ENCODE data around the gene IL3RA. TPM values are rescaled to one million over a fixed set of nuclear protein-coding genes. Genes with fewer than 3 reads are reported as not detected.
"Not testable (repeated sequence)": the region's sequence is repeated elsewhere in the genome, so short reads cannot be mapped to it uniquely, and the experiment has no call there.

The IL3RA gene
- total and polyA plus RNA-seq, 5 experiments from 2014 or later = 0.14 to 0.36 (median 0.24) TPM; not detected in 2

GRCh38 chrX:1336948-1337779 lies 579 bp downstream of the IL3RA start:
- H3K27ac Mint-ChIP-seq = peak overlapping the region in 7 of 10 donors; percentile 9 to 83 (median 70)
- peaks cover 0 to 12% (median 0%) of the 10 kb centered on the region in 9 donors for H3K9me3 Mint-ChIP-seq
- H3K36me3 Mint-ChIP-seq = peaks cover 0 to 5% (median 2%) of the 10 kb centered on the region in 3 donors
- H3K27me3 Mint-ChIP-seq = peaks cover 0 to 8% (median 2%) of the 10 kb centered on the region in 5 donors
- POLR2A ChIA-PET = no interaction called here
- ATAC-seq (peak; percentile 33 to 37), DNase-seq (peak in 1 of 10 donors; percentile 7)
- H3K4me1 Mint-ChIP-seq = peaks cover 8 to 29% (median 14%) of the 10 kb centered on the region in 4 donors
- H3K4me3 Mint-ChIP-seq = peak overlapping the region; percentile 77 to 95 (median 82)

- peaks cover 4 to 7% (median 6%) of the 10 kb centered on the region in 4 donors for H3K4me1 Mint-ChIP-seq
- POLR2A ChIA-PET = no interaction called here
- H3K9me3 Mint-ChIP-seq = peaks cover 0 to 9% (median 0%) of the 10 kb centered on the region in 9 donors
- peaks cover 0 to 5% (median 2%) of the 10 kb centered on the region in 3 donors for H3K36me3 Mint-ChIP-seq
- H3K4me3 Mint-ChIP-seq = no peak overlapping the region
- DNase-seq = no peak
- no peak overlapping the region for H3K27ac Mint-ChIP-seq
- ATAC-seq = no peak
- peaks cover 0 to 3% (median 0%) of the 10 kb centered on the region in 5 donors for H3K27me3 Mint-ChIP-seq
Observed at GRCh38 chrX:1341545-1342184, 5.1 kb downstream of the IL3RA start.

- H3K4me1 Mint-ChIP-seq, H3K9me3 Mint-ChIP-seq, H3K27me3 Mint-ChIP-seq, H3K4me3 Mint-ChIP-seq, POLR2A ChIA-PET, ATAC-seq, DNase-seq, H3K36me3 Mint-ChIP-seq: not testable (repeated sequence)
- H3K27ac Mint-ChIP-seq = peak overlapping the region in 2 of 10 donors; percentile 29 to 90
Observed at GRCh38 chrX:1349606-1350005, 13.0 kb downstream of the IL3RA start.

- H3K4me3 Mint-ChIP-seq = no peak overlapping the region
- H3K27ac Mint-ChIP-seq = peak overlapping the region in 1 of 10 donors; percentile 53
- DNase-seq (no peak), ATAC-seq (no peak)
- H3K36me3 Mint-ChIP-seq = peaks cover 0 to 3% (median 0%) of the 10 kb centered on the region in 3 donors
- H3K9me3 Mint-ChIP-seq = peaks cover 0 to 3% (median 0%) of the 10 kb centered on the region in 9 donors
- POLR2A ChIA-PET = no interaction called here
- H3K4me1 Mint-ChIP-seq = peaks cover 4 to 13% (median 9%) of the 10 kb centered on the region in 4 donors
- no peaks in the 10 kb centered on the region for H3K27me3 Mint-ChIP-seq
Observed at GRCh38 chrX:1351981-1352714, 15.6 kb downstream of the IL3RA start.

- Mint-ChIP-seq H3K27ac (peak overlapping the region in 6 of 10 donors; percentile 56 to 95 (median 63)), H3K9me3 (peaks cover 0 to 3% (median 0%) of the 10 kb centered on the region in 9 donors), H3K36me3 (peaks cover 3 to 20% (median 15%) of the 10 kb centered on the region in 3 donors), H3K4me1 (peaks cover 4 to 13% (median 8%) of the 10 kb centered on the region in 4 donors), H3K4me3 (peak overlapping the region in 1 of 10 donors; percentile 45), H3K27me3 (no peaks in the 10 kb centered on the region)
- POLR2A ChIA-PET = no interaction called here
- DNase-seq = no peak
- no peak for ATAC-seq
Observed at GRCh38 chrX:1354036-1355019, 17.7 kb downstream of the IL3RA start.

GRCh38 chrX:1355131-1356046 lies 18.8 kb downstream of the IL3RA start:
- no peaks in the 10 kb centered on the region for H3K27me3 Mint-ChIP-seq
- no peak overlapping the region for H3K4me3 Mint-ChIP-seq
- H3K9me3 Mint-ChIP-seq = peaks cover 0 to 7% (median 0%) of the 10 kb centered on the region in 9 donors
- ATAC-seq = peak; percentile 48 to 69
- no peak for DNase-seq
- H3K36me3 Mint-ChIP-seq = peaks cover 3 to 28% (median 17%) of the 10 kb centered on the region in 3 donors
- POLR2A ChIA-PET = no interaction called here
- H3K4me1 Mint-ChIP-seq = peaks cover 4 to 19% (median 10%) of the 10 kb centered on the region in 4 donors
- peak overlapping the region in 7 of 10 donors; percentile 6 to 75 (median 42) for H3K27ac Mint-ChIP-seq

- DNase-seq (no peak), ATAC-seq (no peak)
- H3K36me3 Mint-ChIP-seq = peaks cover 3 to 45% (median 26%) of the 10 kb centered on the region in 3 donors
- H3K9me3 Mint-ChIP-seq = peaks cover 0 to 7% (median 0%) of the 10 kb centered on the region in 9 donors
- no peak overlapping the region for H3K4me3 Mint-ChIP-seq
- H3K27ac Mint-ChIP-seq = no peak overlapping the region
- H3K27me3 Mint-ChIP-seq = no peaks in the 10 kb centered on the region
- H3K4me1 Mint-ChIP-seq = peaks cover 4 to 30% (median 13%) of the 10 kb centered on the region in 4 donors
- POLR2A ChIA-PET = no interaction called here
Observed at GRCh38 chrX:1357993-1358392, 21.4 kb downstream of the IL3RA start.

- peak overlapping the region in 3 of 10 donors; percentile 35 to 95 (median 37) for H3K27ac Mint-ChIP-seq
Observed at GRCh38 chrX:1358793-1359476, 22.4 kb downstream of the IL3RA start.

GRCh38 chrX:1359477-1359873 lies 22.9 kb downstream of the IL3RA start:
- Mint-ChIP-seq H3K9me3 (peaks cover 0 to 7% (median 0%) of the 10 kb centered on the region in 9 donors), H3K4me3 (no peak overlapping the region), H3K4me1 (peaks cover 0 to 25% (median 7%) of the 10 kb centered on the region in 4 donors), H3K27me3 (no peaks in the 10 kb centered on the region), H3K27ac (peak overlapping the region in 6 of 10 donors; percentile 30 to 95 (median 36)), H3K36me3 (peaks cover 3 to 59% (median 26%) of the 10 kb centered on the region in 3 donors)
- DNase-seq (no peak), ATAC-seq (no peak)
- POLR2A ChIA-PET = no interaction called here

More at GRCh38 chrX:1358793-1359476, 22.4 kb downstream of the IL3RA start:
- no peak for ATAC-seq
- no peaks in the 10 kb centered on the region for H3K27me3 Mint-ChIP-seq
- POLR2A ChIA-PET = no interaction called here
- H3K4me3 Mint-ChIP-seq = no peak overlapping the region
- no peak for DNase-seq
- peaks cover 3 to 53% (median 26%) of the 10 kb centered on the region in 3 donors for H3K36me3 Mint-ChIP-seq
- H3K9me3 Mint-ChIP-seq = peaks cover 0 to 7% (median 0%) of the 10 kb centered on the region in 9 donors
- peaks cover 4 to 30% (median 12%) of the 10 kb centered on the region in 4 donors for H3K4me1 Mint-ChIP-seq

GRCh38 chrX:1360171-1360570 lies 23.6 kb downstream of the IL3RA start:
- no peaks in the 10 kb centered on the region for H3K27me3 Mint-ChIP-seq
- ATAC-seq (no peak), DNase-seq (no peak)
- H3K27ac Mint-ChIP-seq = peak overlapping the region in 4 of 10 donors; percentile 5 to 95 (median 56)
- peaks cover 3 to 63% (median 29%) of the 10 kb centered on the region in 3 donors for H3K36me3 Mint-ChIP-seq
- H3K4me3 Mint-ChIP-seq = no peak overlapping the region
- peaks cover 0 to 25% (median 8%) of the 10 kb centered on the region in 4 donors for H3K4me1 Mint-ChIP-seq
- POLR2A ChIA-PET = no interaction called here
- peaks cover 0 to 7% (median 0%) of the 10 kb centered on the region in 9 donors for H3K9me3 Mint-ChIP-seq

Data from naive thymus-derived CD8-positive, alpha-beta T cell (primary cell).